ENCODE results near the gene PEX5L.
"Not testable (repeated sequence)": the region's sequence is repeated elsewhere in the genome, so short reads cannot be mapped to it uniquely, and the experiment has no call there.

PEX5L gene, protein sequence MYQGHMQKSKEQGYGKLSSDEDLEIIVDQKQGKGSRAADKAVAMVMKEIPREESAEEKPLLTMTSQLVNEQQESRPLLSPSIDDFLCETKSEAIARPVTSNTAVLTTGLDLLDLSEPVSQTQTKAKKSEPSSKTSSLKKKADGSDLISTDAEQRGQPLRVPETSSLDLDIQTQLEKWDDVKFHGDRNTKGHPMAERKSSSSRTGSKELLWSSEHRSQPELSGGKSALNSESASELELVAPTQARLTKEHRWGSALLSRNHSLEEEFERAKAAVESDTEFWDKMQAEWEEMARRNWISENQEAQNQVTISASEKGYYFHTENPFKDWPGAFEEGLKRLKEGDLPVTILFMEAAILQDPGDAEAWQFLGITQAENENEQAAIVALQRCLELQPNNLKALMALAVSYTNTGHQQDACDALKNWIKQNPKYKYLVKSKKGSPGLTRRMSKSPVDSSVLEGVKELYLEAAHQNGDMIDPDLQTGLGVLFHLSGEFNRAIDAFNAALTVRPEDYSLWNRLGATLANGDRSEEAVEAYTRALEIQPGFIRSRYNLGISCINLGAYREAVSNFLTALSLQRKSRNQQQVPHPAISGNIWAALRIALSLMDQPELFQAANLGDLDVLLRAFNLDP

DNA sequence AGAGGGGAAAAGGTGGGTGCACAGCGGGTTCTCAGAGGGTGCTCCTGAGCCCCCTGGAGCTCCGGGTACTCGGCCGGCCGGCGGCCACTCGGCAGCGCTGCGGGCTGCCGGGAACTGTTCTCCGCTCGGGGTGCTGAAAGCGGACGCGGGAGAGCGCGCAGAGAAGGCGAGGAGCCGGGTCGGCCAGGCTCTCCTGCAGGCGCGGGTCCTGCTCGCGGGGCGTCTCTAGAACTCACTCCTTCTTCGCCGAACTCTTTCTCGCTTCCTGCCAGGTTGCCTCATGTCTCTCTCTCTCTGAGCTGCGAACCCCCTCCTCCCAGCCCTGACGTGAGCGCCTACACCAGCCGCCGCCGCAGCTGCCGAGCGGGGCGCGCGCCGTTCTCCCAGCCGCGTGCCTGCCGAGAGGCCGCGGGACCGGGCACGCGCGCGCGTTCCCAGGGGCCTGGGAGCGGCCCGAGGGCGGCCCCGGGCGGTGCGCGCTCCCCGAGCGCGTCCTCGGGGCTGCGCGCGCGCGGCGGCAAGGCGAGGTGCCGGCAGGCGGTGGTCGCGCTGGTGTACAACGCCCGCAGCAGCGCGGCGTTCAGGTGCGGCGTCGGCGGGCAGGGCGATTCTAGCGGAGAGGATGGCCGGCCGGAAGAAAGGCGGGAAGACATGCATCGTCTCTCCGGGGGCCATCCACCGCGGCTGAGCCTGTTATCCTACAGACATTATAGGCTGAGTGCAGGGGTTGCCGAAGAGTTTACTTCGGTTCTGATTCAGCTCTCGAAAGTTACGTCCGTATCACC lies at the start of gene PEX5L:
Gene PEX5L (minus strand): TSS at position 267 of the 785 bp plus-strand sequence. CDS start 338 bp downstream, outside the sequence.
- DNase-seq (ENCODE audit: low spot score), result peak; percentile 47

DNA sequence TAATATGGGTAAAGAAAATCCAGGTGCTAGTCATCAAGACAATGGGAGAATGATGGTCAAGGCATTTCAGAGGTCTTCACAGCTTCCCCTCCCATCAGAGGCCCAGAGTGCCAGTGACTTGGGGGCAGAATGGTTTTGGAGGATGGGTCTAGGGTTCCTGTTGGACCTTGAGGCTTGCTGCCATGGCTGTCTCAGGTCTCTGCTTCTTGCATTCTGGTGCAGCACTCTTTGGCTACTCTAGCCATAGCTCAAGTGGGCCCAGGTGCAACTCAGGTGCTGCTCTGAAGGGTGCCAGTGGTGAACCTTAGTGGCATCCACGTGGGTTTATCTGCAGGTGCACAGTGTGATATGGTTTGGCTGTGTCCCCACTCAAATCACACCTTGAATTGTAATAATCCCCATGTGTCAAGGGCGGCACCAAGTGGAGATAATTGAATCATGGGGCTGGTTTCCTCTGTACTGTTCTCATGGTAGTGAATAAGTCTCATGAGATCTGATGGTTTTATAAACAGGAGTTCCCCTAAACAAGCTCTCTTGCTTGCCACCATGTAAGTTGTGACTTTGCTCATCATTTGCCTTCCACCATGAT lies 48.5 kb upstream of the PEX5L start:
- no peak for DNase-seq (ENCODE audit: low spot score)

- no peak for DNase-seq (ENCODE audit: low spot score)
Observed at GRCh38 chr3:180082699-180083098, 46.0 kb upstream of the PEX5L start.

DNA sequence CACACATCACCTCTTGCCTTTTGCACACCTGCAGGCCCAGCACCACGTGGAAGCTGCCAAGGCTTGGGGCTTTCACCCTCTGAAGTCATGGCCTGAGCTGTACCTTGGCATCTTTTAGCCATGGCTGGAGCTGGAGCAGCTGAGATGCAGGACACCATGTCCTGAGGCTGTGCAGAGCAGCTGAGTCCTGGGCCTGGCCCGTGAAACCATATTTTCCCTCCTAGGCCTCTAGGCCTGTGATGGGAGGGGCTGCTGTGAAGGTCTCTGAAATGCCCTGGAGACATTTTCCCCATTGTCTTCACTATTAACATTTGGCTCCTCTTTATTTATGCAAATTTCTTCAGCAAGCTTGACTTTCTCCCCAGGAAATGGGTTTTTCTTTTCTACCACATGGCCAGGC lies 41.9 kb upstream of the PEX5L start:
- no peak for DNase-seq (ENCODE audit: low spot score)

DNA sequence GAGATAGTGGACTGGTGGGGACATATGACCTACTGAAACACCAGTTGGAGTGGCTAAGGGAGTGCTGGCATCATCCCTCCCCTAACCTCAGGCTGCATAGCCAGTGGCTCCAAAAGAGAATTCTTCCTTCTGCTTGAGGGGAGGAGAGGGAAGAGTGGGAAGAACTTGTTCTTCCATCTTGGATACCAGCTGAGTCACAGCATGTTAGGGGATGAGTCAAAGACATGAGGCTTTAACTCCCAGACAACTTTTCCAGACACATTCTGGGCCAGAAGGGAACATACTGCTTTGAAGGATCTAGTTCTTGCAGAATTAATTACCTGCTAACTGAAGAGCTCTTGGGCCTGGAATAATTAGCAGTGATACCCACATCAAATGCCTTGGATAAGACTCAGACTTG lies 36.8 kb upstream of the PEX5L start:
- DNase-seq (ENCODE audit: low spot score), result no peak

DNA sequence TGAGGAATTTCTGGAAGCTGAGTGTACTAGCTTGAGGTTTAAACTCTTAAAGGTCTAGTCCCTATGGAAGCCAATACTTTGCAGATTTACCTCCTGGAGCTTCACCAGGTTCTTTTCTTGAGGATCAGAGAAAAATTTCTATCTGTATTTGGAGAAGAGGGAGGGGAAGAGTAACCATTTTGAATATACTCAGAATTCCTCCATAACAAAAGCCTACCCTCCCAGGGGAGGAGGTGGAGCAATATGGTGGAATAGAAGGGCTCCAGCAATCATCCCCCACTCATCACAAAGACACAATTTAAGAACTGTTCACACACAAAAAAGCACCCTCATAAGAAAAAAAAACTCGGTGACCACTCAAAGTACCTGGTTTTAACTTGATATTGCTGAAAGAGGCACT lies 36.0 kb upstream of the PEX5L start:
- DNase-seq (ENCODE audit: low spot score), result no peak

- DNase-seq (ENCODE audit: low spot score), result no peak
Observed at GRCh38 chr3:180070925-180071324, 34.2 kb upstream of the PEX5L start.

- DNase-seq (ENCODE audit: low spot score), result no peak
Observed at GRCh38 chr3:180068023-180068422, 31.3 kb upstream of the PEX5L start.

DNA sequence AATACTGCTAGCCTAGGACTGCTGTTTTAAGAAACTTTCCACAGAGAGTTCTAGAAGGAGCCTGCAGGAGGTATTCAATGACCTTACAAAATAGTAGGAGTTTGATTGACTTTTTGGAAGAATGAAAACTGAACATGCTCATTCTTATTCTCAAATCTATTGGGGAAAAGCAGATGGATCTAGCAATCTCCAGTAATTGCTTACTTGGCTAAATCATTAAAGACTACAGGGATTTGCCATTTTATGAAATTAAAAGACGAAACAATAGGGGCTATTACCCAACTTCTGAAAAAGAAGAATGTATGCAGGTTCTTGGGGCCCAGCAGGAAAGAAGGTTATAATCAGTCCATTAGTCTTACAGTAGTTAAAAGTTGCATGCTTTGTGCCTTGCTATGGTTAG lies 29.9 kb upstream of the PEX5L start:
- DNase-seq (ENCODE audit: low spot score), result no peak

GRCh38 chr3:180063783-180064182 lies 27.0 kb upstream of the PEX5L start:
- DNase-seq (ENCODE audit: low spot score), result no peak

DNA sequence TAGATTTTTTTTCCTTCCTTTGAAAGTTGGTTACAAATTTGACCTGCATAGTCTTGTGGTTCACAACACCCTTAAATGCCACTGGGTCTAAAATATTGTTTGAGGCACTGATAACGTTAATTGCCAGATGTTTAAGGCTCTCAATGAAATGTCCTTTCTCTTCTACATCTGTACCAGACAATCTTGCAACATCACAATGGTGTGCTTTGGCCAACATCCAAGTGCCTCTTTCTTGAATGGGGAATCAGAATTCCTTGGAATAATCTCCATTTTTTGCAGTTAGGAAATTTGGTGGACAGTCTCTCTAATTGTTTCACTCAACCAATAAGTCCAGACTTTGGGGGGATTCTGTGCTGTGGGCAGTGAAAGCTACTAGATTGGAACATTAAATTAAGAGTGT lies 26.0 kb upstream of the PEX5L start:
- DNase-seq (ENCODE audit: low spot score), result no peak

DNA sequence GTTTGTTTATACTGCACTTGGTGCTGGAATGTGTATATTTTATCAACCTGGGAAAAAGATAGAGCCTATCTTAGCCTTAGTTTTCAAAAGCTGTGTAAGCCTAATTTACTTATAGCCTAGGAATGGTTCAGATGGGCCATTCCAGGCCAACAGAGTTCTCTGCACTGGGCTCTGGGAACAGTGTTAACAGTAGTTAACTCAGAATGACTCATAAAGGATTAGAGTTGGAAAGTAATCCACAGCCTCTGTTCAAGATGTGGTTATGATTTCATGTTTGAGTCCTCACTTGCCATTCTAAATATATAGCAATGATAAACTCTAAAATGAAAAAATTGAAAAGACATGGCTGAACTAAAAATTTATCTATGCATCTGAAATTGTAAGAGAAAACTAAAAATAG lies 22.6 kb upstream of the PEX5L start:
- no peak for DNase-seq (ENCODE audit: low spot score)

- DNase-seq (ENCODE audit: low spot score), result no peak
Observed at GRCh38 chr3:180058238-180058637, 21.5 kb upstream of the PEX5L start.

DNA sequence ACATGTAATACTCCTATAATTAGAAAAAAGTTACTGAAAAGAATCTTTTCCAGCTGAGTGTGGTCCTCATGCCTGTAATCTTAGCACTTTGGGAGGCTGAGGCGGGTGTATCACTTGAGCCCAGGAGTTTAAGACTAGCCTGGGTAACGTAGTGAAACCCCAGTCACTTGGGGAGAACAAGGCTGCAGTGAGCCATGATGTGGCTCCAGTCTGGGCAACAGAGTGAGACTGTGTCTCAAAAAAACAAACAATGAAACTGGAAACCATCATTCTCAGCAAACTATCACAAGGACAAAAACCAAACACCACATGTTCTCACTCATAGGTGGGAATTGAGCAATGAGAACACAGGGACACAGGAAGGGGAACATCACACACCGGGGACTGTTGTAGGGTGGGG lies 18.9 kb upstream of the PEX5L start:
- DNase-seq (ENCODE audit: low spot score), result not testable (repeated sequence)

- DNase-seq (ENCODE audit: low spot score), result no peak
Observed at GRCh38 chr3:180049391-180049790, 12.7 kb upstream of the PEX5L start.

DNA sequence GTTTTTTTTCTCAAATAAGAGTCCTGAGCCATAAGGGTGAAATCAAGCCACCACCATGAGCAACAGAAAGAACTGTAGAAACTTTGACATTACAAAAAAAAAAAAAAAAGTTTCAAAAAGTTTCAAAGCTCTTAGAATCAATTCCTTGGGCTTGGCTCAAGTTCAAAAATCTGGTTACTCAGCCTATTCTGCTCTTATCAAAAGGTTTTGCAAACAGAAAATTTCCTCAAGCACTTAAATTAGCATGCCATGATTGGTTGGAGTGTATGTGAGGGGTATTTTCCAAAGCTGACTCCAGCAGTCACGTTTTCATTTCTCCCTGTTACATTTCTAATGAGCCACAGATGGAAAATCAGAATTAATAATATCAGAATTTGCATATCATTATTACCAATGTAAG lies 12.1 kb upstream of the PEX5L start:
- no peak for DNase-seq (ENCODE audit: low spot score)

GRCh38 chr3:180048103-180048502 lies 11.4 kb upstream of the PEX5L start:
- no peak for DNase-seq (ENCODE audit: low spot score)

DNA sequence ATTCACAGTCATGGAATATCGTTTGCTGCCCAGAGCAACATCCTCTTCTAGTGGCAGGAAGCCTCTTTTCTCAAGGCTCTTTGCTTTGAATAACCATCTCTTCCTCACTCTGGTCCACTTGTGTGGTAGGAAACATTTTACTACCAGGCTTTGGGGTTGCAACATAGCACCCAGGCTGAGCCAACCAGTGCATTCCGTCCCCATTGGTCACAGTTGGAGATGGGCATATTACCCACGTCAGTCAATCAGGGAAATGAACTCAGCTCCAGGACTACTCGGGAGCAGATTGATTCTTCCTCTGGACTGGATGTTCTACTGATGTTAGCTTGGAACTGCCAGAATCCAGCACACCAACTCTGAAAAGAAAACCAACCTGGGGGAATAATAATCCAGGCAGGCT lies 4.2 kb upstream of the PEX5L start:
- DNase-seq (ENCODE audit: low spot score), result no peak

- DNase-seq (ENCODE audit: low spot score), result no peak
Observed at GRCh38 chr3:180036092-180036670, 556 bp downstream of the PEX5L start.

GRCh38 chr3:180026997-180027396 lies 9.7 kb downstream of the PEX5L start:
- no peak for DNase-seq (ENCODE audit: low spot score)

DNA sequence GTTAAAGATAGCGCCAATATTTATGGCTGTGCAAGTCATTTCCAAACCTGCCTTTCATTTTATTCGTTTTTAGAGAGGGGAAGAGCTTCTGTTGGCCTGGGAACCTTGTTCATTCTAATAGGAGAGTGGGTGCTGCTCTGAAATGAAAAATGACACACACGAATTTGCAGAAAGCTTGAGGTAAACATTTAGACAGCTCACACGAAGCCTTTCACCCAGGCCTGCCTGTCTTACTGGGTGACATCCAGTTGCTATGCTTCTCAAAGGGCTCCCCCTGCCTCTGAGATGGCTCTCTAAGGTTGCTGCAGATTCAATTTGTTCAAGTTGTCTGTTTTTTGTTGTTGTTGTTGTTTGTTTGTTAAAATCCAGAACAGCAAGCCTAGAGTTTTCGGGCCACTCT lies 18.2 kb downstream of the PEX5L start:
- no peak for DNase-seq (ENCODE audit: low spot score)

DNA sequence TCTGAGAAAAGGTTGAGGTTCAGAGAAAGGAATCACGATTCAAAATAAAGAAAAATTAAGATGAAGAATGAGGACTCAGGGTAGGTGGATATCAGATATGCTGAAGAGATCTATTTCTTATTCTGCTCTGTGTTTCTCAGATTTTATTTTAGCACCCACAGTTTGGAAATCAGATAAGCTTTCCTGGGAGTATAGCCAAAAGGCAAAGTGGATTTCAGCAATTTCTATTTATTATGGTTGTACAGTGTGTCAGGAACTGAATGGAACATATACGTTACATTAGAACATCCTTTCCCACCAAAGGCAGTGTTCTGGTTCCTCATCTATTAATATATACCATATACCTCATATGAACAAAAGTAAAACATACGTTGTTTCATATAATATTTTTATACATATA lies 18.9 kb downstream of the PEX5L start:
- no peak for DNase-seq (ENCODE audit: low spot score)
